Gastroesophageal sphincter (tissue), 4 donors: Measurements from ENCODE around the gene PTGFRN. TPM values are rescaled to one million over a fixed set of nuclear protein-coding genes. Genes with fewer than 3 reads are reported as not detected.

Source experiments
- ATAC-seq: fragments of 150-250 bp; one replicate; pipeline ENCODE4 v1.9.1; 2016; ENCODE audit warnings: mild to moderate bottlenecking, moderate library complexity
- H3K27ac ChIP-seq, 4 donors: fragments of 200-600 bp; sonication (generic) in 3 of 4; 1 replicate in 3 of 4; 2 replicates in 1 of 4; pipeline ENCODE4 v1.5.1; 2016 to 2019
- H3K27me3 ChIP-seq: fragments of 200-600 bp; sonication (generic); one replicate; pipeline ENCODE4 v1.5.1; 2019
- H3K36me3 ChIP-seq, 2 donors: fragments of 200-600 bp; sonication (generic); one replicate each; pipeline ENCODE4 v1.5.1; 2019; ENCODE audit warnings: control low read depth in 1 of 2
- H3K4me1 ChIP-seq, 3 donors: fragments of 200-600 bp; sonication (generic); 1 replicate in 2 of 3; 2 replicates in 1 of 3; pipeline ENCODE4 v1.5.1; 2016 to 2019; ENCODE audit warnings: control low read depth in 2 of 3
- H3K4me3 ChIP-seq, 2 donors: fragments of 200-600 bp; sonication (generic); one replicate each; pipeline ENCODE4 v1.5.1; 2019; ENCODE audit warnings: mild to moderate bottlenecking in 1 of 2, moderate library complexity in 1 of 2
- H3K9me3 ChIP-seq, 3 donors: fragments of 200-600 bp; sonication (generic); one replicate each; pipeline ENCODE4 v1.5.1; 2017 to 2019; ENCODE audit warnings: control low read depth in 2 of 3
- EP300 ChIP-seq: sonication (generic); formaldehyde crosslinking; IDR thresholded peaks from one replicate; pipeline ENCODE4 v1.6.1; 2017; ENCODE audit warnings: antibody characterized with exemption, mild to moderate bottlenecking
- POLR2A ChIP-seq, 2 donors: fragments of 450-650 bp; IDR thresholded peaks; one replicate each; pipeline ENCODE4 v1.6.1; 2017; ENCODE audit warnings: antibody characterized with exemption in 2 of 2, mild to moderate bottlenecking in 2 of 2, moderate library complexity in 1 of 2
- POLR2AphosphoS5 ChIP-seq: sonication (generic); formaldehyde crosslinking; IDR thresholded peaks from one replicate; pipeline ENCODE4 v1.6.1; 2017; ENCODE audit warnings: antibody characterized with exemption
- WGBS, 2 donors: methylation state at CpG; one replicate each; pipeline ENCODE4 v1.1.5; 2018; ENCODE audit warnings: low coverage in 1 of 2; 5-methylcytosine and 5-hydroxymethylcytosine counted together
- small RNA-seq, 4 donors: library from RNA; depleted of rRNA; stranded (forward); fragments of <200 nt; gene quantifications; one replicate each; pipeline ENCODE3, GENCODE V24; 2016
- total RNA-seq, 4 donors: library from RNA; depleted of rRNA; stranded (reverse); fragments of >200 nt; gene quantifications; one replicate each; pipeline ENCODE4 v1.1.0, GENCODE V29; 2016
- TF ChIP-seq, protein P1 (sequence below), 4 experiments: fragments of 200-600 bp in 2 of 4; fragments of 450-650 bp in 2 of 4; sonication (generic) in 1 of 4; IDR thresholded peaks; one replicate each; pipeline ENCODE4 v1.5.1; 2017 to 2019; ENCODE audit warnings: antibody characterized with exemption in 4 of 4, mild to moderate bottlenecking in 2 of 4, moderate library complexity in 2 of 4

Gene PTGFRN
- total RNA-seq, 4 donors from 2014 or later: 60.0 to 166 (median 101) TPM

DNA sequence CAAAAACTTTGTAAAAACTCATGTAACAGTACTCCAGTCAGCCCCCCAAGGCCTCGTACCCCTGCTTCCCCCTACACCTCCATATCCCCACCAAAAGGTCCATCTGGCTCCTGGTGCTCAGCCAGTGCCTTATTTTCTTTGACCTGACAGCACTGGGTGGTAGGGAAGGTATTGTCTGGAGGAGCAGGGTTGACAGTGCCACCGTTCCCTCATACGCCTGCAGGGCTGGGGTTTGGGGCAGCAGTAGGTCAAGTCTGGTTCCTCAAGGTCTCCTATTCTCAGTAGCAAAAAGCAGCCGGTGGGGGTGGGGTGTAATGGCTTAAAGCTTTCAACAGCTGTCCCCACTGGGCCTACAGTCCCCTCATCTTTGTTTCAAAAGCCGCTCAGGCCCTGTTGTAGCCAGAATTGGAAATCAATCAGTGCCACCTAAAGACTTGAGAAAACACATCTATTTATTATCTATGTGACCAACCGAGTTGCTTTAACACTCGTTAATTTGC, 125.1 kb downstream of the PTGFRN start:
- H3K9me3 ChIP-seq: no peaks in the 10 kb centered on the region
- 82 to 85% methylated on average over 4 to 7 of the region's 7 CpGs for WGBS, 2 donors
- H3K36me3 ChIP-seq: no peaks in the 10 kb centered on the region
- no peak overlapping the region for H3K4me3 ChIP-seq
- TF ChIP-seq POLR2AphosphoS5: no peak
- H3K27ac ChIP-seq: no peak overlapping the region
- ATAC-seq: no peak
- H3K4me1 ChIP-seq: no peaks in the 10 kb centered on the region
- no peaks in the 10 kb centered on the region for H3K27me3 ChIP-seq

DNA sequence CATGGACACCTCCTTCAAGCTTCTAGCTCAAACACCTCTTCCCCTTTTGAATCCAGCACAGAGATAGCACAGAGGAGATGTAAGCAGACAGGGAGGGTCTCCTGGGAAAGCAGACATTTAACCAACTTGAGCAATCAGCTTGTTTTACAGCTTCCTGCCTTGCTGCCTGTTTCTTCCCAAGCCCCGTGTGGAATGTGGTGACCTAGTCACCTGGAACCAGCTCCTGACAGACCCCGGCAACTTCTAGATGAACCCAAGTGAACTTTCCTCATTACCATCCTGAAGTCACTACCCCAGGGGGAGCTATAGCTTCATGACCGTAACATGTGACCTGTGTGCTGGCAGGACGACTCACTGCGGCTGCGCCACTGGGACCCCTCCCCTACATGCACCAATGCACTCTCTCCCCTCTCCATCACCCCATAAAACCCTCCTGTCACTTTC, 126.3 kb downstream of the PTGFRN start:
- Histone ChIP-seq H3K4me3 (no peak overlapping the region), H3K27ac (no peak overlapping the region), H3K36me3 (no peaks in the 10 kb centered on the region), H3K27me3 (no peaks in the 10 kb centered on the region), H3K4me1 (no peaks in the 10 kb centered on the region), H3K9me3 (no peaks in the 10 kb centered on the region)
- ATAC-seq: no peak
- 62 to 69% methylated on average over 2 to 6 of the region's 6 CpGs for WGBS, 2 donors
- TF ChIP-seq EP300 (no peak), POLR2A (IDR thresholded peaks at IDR 0.05) (no peak), POLR2AphosphoS5 (no peak)
- TF ChIP-seq, protein P1, sequence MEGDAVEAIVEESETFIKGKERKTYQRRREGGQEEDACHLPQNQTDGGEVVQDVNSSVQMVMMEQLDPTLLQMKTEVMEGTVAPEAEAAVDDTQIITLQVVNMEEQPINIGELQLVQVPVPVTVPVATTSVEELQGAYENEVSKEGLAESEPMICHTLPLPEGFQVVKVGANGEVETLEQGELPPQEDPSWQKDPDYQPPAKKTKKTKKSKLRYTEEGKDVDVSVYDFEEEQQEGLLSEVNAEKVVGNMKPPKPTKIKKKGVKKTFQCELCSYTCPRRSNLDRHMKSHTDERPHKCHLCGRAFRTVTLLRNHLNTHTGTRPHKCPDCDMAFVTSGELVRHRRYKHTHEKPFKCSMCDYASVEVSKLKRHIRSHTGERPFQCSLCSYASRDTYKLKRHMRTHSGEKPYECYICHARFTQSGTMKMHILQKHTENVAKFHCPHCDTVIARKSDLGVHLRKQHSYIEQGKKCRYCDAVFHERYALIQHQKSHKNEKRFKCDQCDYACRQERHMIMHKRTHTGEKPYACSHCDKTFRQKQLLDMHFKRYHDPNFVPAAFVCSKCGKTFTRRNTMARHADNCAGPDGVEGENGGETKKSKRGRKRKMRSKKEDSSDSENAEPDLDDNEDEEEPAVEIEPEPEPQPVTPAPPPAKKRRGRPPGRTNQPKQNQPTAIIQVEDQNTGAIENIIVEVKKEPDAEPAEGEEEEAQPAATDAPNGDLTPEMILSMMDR (IDR thresholded peaks at IDR 0.05): no peak

- no peak for TF ChIP-seq EP300
- TF ChIP-seq POLR2A (IDR thresholded peaks at IDR 0.05): no peak
- TF ChIP-seq POLR2AphosphoS5: no peak
- TF ChIP-seq, protein P1 (IDR thresholded peaks at IDR 0.05): no peak
- WGBS, 2 donors: 83 to 100% methylated on average over 1 of the region's 1 CpG
Observed at GRCh38 chr1:117037802-117038201, 128.1 kb downstream of the PTGFRN start.

GRCh38 chr1:117038236-117038635, 128.5 kb downstream of the PTGFRN start:
- WGBS, 2 donors: 82 to 85% methylated on average over 3 to 6 of the region's 6 CpGs
- H3K27me3 ChIP-seq: no peaks in the 10 kb centered on the region
- no peak overlapping the region for H3K4me3 ChIP-seq
- no peak for ATAC-seq
- TF ChIP-seq POLR2A (IDR thresholded peaks at IDR 0.05) (no peak), EP300 (no peak), POLR2AphosphoS5 (no peak)
- TF ChIP-seq, protein P1 (IDR thresholded peaks at IDR 0.05): no peak
- H3K9me3 ChIP-seq: no peaks in the 10 kb centered on the region
- H3K27ac ChIP-seq: no peak overlapping the region
- H3K36me3 ChIP-seq: no peaks in the 10 kb centered on the region
- no peaks in the 10 kb centered on the region for H3K4me1 ChIP-seq

More at GRCh38 chr1:117037802-117038201, 128.1 kb downstream of the PTGFRN start:
- Histone ChIP-seq H3K4me1 (no peaks in the 10 kb centered on the region), H3K4me3 (no peak overlapping the region), H3K9me3 (no peaks in the 10 kb centered on the region), H3K27me3 (no peaks in the 10 kb centered on the region), H3K27ac (no peak overlapping the region), H3K36me3 (no peaks in the 10 kb centered on the region)
- ATAC-seq: no peak

Small RNA genes lying within 50 kb of the gene (small RNA-seq; reads per million reads assigned to genes)
- 0 reads per million in 4 donors for gene RNA5SP55

Other genes with a start within 250 kb of the PTGFRN start
- 1 to 10 TPM; 1.7 to 8.5 (median 5.1) TPM for gene IGSF3, start 242.2 kb upstream of the PTGFRN start, total RNA-seq
- 1 to 10 TPM in 3 of 4 donors, not detected in 1; 1.1 to 1.8 (median 1.2) TPM for gene CD2, start 155.5 kb upstream of the PTGFRN start, total RNA-seq
- 1 to 10 TPM in 1 of 4 donors, under 1 TPM in 3; 0.35 to 5.3 (median 0.84) TPM for gene CD101, start 91.8 kb downstream of the PTGFRN start, total RNA-seq
- 10 to 100 TPM in 2 of 4 donors, 1 to 10 TPM in 2; 5.6 to 21.1 (median 13.5) TPM for gene TTF2, start 150.4 kb downstream of the PTGFRN start, total RNA-seq
- gene TRIM45, start 211.8 kb downstream of the PTGFRN start, total RNA-seq: 1 to 10 TPM; 1.3 to 5.1 (median 3.1) TPM